GM23338 (cell line): ENCODE results near the gene CUX1. TPM values are rescaled to one million over a fixed set of nuclear protein-coding genes. Genes with fewer than 3 reads are reported as not detected.

ENCODE experiments used
- ATAC-seq: fragments of 200-7000 bp; cut with Tn5 transposase; 3 replicates; pipeline ENCODE4 v1.9.1; 2020
- DNase-seq: peaks from one replicate; pipeline ENCODE4 v3.0.0-alpha.2; 2015; ENCODE audit warnings: low spot score
- H2AFZ ChIP-seq: fragments of 200-600 bp; sonication (generic); 2 replicates; pipeline ENCODE4 v1.8.0; 2016; ENCODE audit warnings: antibody characterized with exemption, mild to moderate bottlenecking, moderate library complexity
- H3F3A ChIP-seq: fragments of 200-600 bp; sonication (generic); replicated peaks from 2 replicates; pipeline ENCODE4 v1.8.0; 2017; ENCODE audit warnings: antibody characterized with exemption, mixed run types, low read depth
- H3K27ac ChIP-seq: fragments of 200-600 bp; sonication (generic); 2 replicates; pipeline ENCODE4 v1.6.1; 2016; ENCODE audit warnings: low read depth
- H3K27me3 ChIP-seq: fragments of 200-600 bp; sonication (generic); 2 replicates; pipeline ENCODE4 v1.8.0; 2016; ENCODE audit warnings: mild to moderate bottlenecking, mixed run types, moderate library complexity; ENCODE audit not compliant: insufficient read depth
- H3K36me3 ChIP-seq: fragments of 200-600 bp; sonication (generic); 2 replicates; pipeline ENCODE4 v1.8.0; 2016; ENCODE audit warnings: mild to moderate bottlenecking; ENCODE audit not compliant: insufficient read depth
- H3K4me1 ChIP-seq: fragments of 200-600 bp; sonication (generic); 2 replicates; pipeline ENCODE4 v1.8.0; 2016; ENCODE audit warnings: mild to moderate bottlenecking, moderate library complexity; ENCODE audit not compliant: insufficient read depth
- H3K4me2 ChIP-seq: fragments of 200-600 bp; sonication (generic); 2 replicates; pipeline ENCODE4 v1.7.1; 2017; ENCODE audit warnings: mixed run types
- H3K4me3 ChIP-seq: fragments of 200-600 bp; sonication (generic); 2 replicates; pipeline ENCODE4 v1.6.1; 2016; ENCODE audit warnings: mixed run types
- H3K79me2 ChIP-seq: fragments of 200-600 bp; sonication (generic); replicated peaks from 2 replicates; pipeline ENCODE4 v1.8.0; 2017; ENCODE audit warnings: mild to moderate bottlenecking; ENCODE audit not compliant: insufficient read depth
- H3K9me2 ChIP-seq: fragments of 200-600 bp; sonication (generic); 2 replicates; pipeline ENCODE4 v1.8.0; 2017; ENCODE audit not compliant: insufficient read depth
- H4K20me1 ChIP-seq: fragments of 200-600 bp; sonication (generic); replicated peaks from 2 replicates; pipeline ENCODE4 v1.8.0; 2017; ENCODE audit warnings: mild to moderate bottlenecking; ENCODE audit not compliant: insufficient read depth
- H3K27ac Mint-ChIP-seq: 2 replicates; pipeline ENCODE4 v1.8.0; 2020; ENCODE audit warnings: inconsistent platforms, mild to moderate bottlenecking, moderate library complexity, mixed read lengths
- H3K27me3 Mint-ChIP-seq: 3 replicates; pipeline ENCODE4 v1.8.0; 2022; ENCODE audit warnings: low read depth, mild to moderate bottlenecking, moderate library complexity, mixed read lengths, inconsistent platforms; ENCODE audit not compliant: insufficient read depth, poor library complexity
- H3K36me3 Mint-ChIP-seq: 3 replicates; pipeline ENCODE4 v1.8.0; 2021; ENCODE audit warnings: low read depth, mild to moderate bottlenecking, inconsistent platforms, moderate library complexity, mixed read lengths
- H3K4me1 Mint-ChIP-seq: 3 replicates; pipeline ENCODE4 v1.8.0; 2020; ENCODE audit warnings: mild to moderate bottlenecking, inconsistent platforms, mixed read lengths
- H3K4me3 Mint-ChIP-seq: 3 replicates; pipeline ENCODE4 v1.8.0; 2021; ENCODE audit warnings: moderate library complexity, mild to moderate bottlenecking, inconsistent platforms, mixed read lengths
- H3K9me3 Mint-ChIP-seq: 3 replicates; pipeline ENCODE4 v1.8.0; 2020; ENCODE audit warnings: moderate library complexity, mild to moderate bottlenecking, inconsistent platforms, mixed read lengths
- CREB1 ChIP-seq: fragments of 250-450 bp; sonication (Bioruptor Pico); IDR thresholded peaks from 2 replicates; pipeline ENCODE4 v1.5.0; 2020; ENCODE audit warnings: low read depth, mild to moderate bottlenecking, moderate library complexity
- EZH2 ChIP-seq: fragments of 200-600 bp; sonication (generic); IDR thresholded peaks from one replicate; pipeline ENCODE4 v1.8.0; 2017; ENCODE audit warnings: antibody characterized with exemption, mild to moderate bottlenecking, low read depth; ENCODE audit not compliant: unreplicated experiment
- ZNF114 ChIP-seq: fragments of 250-450 bp; sonication (Bioruptor Pico); IDR thresholded peaks from 2 replicates; pipeline ENCODE4 v1.5.0; 2020; ENCODE audit warnings: mild to moderate bottlenecking, moderate library complexity
- ZNF331 ChIP-seq: fragments of 250-450 bp; sonication (Bioruptor Pico); IDR thresholded peaks from 2 replicates; pipeline ENCODE4 v1.5.0; 2020; ENCODE audit warnings: low read depth, mild to moderate bottlenecking, moderate library complexity
- polyA plus RNA-seq: library from polyadenylated mRNA; unstranded; fragments of >200 nt; fragmentation: Nextera tagmentation; extraction: Ambion mirVana; gene quantifications from 2 replicates; pipeline ENCODE4 v1.2.1, GENCODE V29; 2016
- total RNA-seq: library from RNA; depleted of rRNA; stranded (reverse); fragments of >200 nt; shearing (Covaris generic); gene quantifications from 2 replicates; pipeline ENCODE4 v1.2.3, GENCODE V29; 2014
- TF ChIP-seq, protein P1 (sequence below): fragments of 250-450 bp; sonication (Bioruptor Pico); IDR thresholded peaks from 2 replicates; pipeline ENCODE4 v1.5.0; 2020; ENCODE audit warnings: mild to moderate bottlenecking, moderate library complexity
- TF ChIP-seq, protein P2 (sequence below): IDR thresholded peaks from 2 replicates; pipeline ENCODE4 v1.6.1; 2016; ENCODE audit warnings: antibody characterized with exemption

Gene CUX1
- total and polyA plus RNA-seq, 2 experiments from 2014 or later, result 49.9 to 64.0 TPM

DNA sequence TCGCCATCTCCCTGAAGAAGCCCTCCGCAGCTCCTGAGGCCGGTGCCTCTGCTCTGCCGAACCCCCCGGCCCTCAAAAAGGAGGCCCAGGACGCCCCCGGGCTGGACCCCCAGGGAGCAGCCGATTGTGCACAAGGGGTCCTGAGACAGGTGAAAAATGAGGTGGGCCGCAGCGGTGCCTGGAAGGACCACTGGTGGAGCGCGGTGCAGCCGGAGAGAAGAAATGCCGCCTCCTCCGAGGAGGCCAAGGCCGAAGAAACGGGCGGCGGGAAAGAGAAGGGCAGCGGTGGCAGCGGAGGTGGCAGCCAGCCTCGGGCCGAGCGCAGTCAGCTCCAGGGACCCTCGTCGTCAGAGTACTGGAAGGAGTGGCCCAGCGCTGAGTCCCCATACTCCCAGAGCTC, 384.1 kb downstream of the CUX1 start (continued):
- TF ChIP-seq, protein P1, sequence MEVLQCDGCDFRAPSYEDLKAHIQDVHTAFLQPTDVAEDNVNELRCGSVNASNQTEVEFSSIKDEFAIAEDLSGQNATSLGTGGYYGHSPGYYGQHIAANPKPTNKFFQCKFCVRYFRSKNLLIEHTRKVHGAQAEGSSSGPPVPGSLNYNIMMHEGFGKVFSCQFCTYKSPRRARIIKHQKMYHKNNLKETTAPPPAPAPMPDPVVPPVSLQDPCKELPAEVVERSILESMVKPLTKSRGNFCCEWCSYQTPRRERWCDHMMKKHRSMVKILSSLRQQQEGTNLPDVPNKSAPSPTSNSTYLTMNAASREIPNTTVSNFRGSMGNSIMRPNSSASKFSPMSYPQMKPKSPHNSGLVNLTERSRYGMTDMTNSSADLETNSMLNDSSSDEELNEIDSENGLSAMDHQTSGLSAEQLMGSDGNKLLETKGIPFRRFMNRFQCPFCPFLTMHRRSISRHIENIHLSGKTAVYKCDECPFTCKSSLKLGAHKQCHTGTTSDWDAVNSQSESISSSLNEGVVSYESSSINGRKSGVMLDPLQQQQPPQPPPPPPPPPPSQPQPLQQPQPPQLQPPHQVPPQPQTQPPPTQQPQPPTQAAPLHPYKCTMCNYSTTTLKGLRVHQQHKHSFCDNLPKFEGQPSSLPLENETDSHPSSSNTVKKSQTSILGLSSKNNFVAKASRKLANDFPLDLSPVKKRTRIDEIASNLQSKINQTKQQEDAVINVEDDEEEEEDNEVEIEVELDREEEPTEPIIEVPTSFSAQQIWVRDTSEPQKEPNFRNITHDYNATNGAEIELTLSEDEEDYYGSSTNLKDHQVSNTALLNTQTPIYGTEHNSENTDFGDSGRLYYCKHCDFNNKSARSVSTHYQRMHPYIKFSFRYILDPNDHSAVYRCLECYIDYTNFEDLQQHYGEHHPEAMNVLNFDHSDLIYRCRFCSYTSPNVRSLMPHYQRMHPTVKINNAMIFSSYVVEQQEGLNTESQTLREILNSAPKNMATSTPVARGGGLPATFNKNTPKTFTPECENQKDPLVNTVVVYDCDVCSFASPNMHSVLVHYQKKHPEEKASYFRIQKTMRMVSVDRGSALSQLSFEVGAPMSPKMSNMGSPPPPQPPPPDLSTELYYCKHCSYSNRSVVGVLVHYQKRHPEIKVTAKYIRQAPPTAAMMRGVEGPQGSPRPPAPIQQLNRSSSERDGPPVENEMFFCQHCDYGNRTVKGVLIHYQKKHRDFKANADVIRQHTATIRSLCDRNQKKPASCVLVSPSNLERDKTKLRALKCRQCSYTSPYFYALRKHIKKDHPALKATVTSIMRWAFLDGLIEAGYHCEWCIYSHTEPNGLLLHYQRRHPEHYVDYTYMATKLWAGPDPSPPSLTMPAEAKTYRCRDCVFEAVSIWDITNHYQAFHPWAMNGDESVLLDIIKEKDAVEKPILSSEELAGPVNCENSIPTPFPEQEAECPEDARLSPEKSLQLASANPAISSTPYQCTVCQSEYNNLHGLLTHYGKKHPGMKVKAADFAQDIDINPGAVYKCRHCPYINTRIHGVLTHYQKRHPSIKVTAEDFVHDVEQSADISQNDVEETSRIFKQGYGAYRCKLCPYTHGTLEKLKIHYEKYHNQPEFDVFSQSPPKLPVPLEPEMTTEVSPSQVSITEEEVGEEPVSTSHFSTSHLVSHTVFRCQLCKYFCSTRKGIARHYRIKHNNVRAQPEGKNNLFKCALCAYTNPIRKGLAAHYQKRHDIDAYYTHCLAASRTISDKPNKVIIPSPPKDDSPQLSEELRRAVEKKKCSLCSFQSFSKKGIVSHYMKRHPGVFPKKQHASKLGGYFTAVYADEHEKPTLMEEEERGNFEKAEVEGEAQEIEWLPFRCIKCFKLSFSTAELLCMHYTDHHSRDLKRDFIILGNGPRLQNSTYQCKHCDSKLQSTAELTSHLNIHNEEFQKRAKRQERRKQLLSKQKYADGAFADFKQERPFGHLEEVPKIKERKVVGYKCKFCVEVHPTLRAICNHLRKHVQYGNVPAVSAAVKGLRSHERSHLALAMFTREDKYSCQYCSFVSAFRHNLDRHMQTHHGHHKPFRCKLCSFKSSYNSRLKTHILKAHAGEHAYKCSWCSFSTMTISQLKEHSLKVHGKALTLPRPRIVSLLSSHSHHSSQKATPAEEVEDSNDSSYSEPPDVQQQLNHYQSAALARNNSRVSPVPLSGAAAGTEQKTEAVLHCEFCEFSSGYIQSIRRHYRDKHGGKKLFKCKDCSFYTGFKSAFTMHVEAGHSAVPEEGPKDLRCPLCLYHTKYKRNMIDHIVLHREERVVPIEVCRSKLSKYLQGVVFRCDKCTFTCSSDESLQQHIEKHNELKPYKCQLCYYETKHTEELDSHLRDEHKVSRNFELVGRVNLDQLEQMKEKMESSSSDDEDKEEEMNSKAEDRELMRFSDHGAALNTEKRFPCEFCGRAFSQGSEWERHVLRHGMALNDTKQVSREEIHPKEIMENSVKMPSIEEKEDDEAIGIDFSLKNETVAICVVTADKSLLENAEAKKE (CRISPR knock-in tag), result no peak

DNA sequence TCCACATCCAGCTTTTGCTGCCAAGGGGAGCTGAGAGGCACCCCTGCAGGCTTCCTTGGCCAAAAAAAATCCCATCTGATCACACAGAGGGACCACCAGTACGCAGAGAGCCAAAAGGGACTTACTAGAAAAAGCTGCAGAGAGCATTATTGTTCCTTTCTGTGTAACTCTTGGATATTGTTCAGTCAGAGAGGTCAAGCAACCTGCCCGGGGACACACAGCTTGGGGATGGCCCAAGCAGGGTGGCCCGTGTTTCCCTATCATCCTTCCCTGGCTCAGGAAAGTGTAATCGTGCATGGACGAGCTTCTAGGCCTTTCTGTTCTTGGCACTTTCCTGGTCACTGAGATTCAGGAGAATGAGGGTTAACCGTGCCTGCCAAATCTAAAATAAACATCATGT, 385.1 kb downstream of the CUX1 start:
- H3K4me3 ChIP-seq, result no peak overlapping the region
- ATAC-seq, result no peak
- H3K27me3 ChIP-seq, result no peaks in the 10 kb centered on the region
- no peak overlapping the region for H3K27ac ChIP-seq
- no peak overlapping the region for H2AFZ ChIP-seq
- Mint-ChIP-seq H3K36me3 (peaks cover 61% of the 10 kb centered on the region), H3K27me3 (peaks cover 4% of the 10 kb centered on the region), H3K9me3 (no peaks in the 10 kb centered on the region), H3K4me3 (no peak overlapping the region), H3K4me1 (no peaks in the 10 kb centered on the region), H3K27ac (no peak overlapping the region)
- H3K36me3 ChIP-seq, result peaks cover 9% of the 10 kb centered on the region
- H3K9me2 ChIP-seq, result no peaks in the 10 kb centered on the region
- H3K4me1 ChIP-seq, result no peaks in the 10 kb centered on the region
- no peaks in the 10 kb centered on the region; the same call in none of the 2 replicates for H4K20me1 ChIP-seq
- H3K79me2 ChIP-seq, result no peaks in the 10 kb centered on the region
- DNase-seq, result no peak
- H3F3A ChIP-seq, result no peaks in the 10 kb centered on the region
- H3K4me2 ChIP-seq, result no peak overlapping the region
- TF ChIP-seq, protein P1 (CRISPR knock-in tag), result no peak
- TF ChIP-seq, protein P2, sequence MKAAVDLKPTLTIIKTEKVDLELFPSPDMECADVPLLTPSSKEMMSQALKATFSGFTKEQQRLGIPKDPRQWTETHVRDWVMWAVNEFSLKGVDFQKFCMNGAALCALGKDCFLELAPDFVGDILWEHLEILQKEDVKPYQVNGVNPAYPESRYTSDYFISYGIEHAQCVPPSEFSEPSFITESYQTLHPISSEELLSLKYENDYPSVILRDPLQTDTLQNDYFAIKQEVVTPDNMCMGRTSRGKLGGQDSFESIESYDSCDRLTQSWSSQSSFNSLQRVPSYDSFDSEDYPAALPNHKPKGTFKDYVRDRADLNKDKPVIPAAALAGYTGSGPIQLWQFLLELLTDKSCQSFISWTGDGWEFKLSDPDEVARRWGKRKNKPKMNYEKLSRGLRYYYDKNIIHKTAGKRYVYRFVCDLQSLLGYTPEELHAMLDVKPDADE, result no peak
- no peak for TF ChIP-seq CREB1 (CRISPR knock-in tag)
- no peak for TF ChIP-seq EZH2
- no peak for TF ChIP-seq ZNF331 (CRISPR knock-in tag)
- TF ChIP-seq ZNF114 (CRISPR knock-in tag), result no peak
